ENCODE results near the gene UCHL1.

Gene UCHL1

GRCh38 chr4:41290479-41290878, 33.8 kb downstream of the UCHL1 start:
- no peak overlapping the region for H3K27ac ChIP-seq
- TF ChIP-seq CTCF (conservative IDR thresholded peaks at IDR 0.05), result no peak

- no peak for TF ChIP-seq CTCF (conservative IDR thresholded peaks at IDR 0.05)
- no peak overlapping the region for H3K27ac ChIP-seq
Measured at GRCh38 chr4:41294445-41295062, 37.8 kb downstream of the UCHL1 start.

DNA sequence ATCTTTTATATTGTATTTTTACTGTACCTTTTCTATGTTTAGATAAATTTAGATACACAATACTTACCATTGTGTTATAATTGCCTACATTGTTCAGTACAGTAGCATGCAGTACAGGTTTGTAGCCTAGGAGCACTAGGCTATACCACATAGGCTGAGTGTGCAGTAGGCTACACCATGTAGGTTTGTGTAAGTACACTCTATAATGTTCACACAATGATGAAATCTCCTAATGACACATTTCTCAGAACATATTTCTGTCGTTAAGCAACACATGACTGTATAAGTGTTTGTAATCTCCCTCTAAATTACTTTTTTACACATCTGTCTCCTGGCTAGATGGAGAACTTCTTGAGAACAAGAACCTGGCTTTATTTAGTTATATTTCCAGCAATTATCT, 40.3 kb downstream of the UCHL1 start:
- no peak overlapping the region for H3K27ac ChIP-seq
- no peak for TF ChIP-seq CTCF (conservative IDR thresholded peaks at IDR 0.05)

GRCh38 chr4:41297832-41298231, 41.1 kb downstream of the UCHL1 start:
- TF ChIP-seq CTCF (conservative IDR thresholded peaks at IDR 0.05), result no peak
- no peak overlapping the region for H3K27ac ChIP-seq

DNA sequence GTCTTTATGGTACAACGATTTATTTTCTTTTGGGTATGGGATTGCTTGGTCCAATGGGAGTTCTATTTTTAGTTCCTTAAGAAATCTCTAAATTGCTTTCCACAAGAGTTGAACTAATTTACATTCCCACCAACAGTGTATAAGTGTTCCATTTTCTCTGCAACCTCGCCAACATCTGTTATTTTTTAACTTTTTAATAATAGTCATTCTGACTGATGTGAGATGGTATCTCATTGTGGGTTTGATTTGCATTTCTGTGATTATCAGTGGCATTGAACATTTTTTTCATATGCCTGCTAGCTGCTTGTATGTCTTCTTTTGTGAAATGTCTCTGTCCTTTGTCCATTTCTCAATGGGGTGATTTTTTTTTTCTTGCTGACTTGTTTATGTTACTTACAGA, 42.8 kb downstream of the UCHL1 start:
- no peak for TF ChIP-seq CTCF (conservative IDR thresholded peaks at IDR 0.05)
- H3K27ac ChIP-seq, result no peak overlapping the region

DNA sequence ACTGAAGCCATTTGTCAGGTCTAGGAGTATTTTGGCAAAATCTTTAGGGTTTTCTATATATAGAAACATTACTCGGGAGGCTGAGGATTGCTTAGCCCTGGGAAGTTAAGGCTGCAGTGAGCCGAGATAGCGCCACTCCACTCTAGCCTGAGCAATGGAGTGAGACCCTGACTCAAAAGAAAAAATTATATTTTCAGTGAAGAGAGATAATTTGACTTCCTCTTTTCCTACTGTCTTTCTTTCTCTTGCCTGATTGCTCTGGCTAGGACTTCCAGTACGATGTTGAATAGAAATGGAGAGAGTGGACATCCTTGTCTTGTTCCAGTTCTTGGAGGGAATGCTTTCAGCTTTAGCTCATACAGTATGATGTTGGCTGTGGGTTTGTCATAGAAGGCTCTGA, 44.4 kb downstream of the UCHL1 start:
- H3K27ac ChIP-seq, result no peak overlapping the region
- no peak for TF ChIP-seq CTCF (conservative IDR thresholded peaks at IDR 0.05)

DNA sequence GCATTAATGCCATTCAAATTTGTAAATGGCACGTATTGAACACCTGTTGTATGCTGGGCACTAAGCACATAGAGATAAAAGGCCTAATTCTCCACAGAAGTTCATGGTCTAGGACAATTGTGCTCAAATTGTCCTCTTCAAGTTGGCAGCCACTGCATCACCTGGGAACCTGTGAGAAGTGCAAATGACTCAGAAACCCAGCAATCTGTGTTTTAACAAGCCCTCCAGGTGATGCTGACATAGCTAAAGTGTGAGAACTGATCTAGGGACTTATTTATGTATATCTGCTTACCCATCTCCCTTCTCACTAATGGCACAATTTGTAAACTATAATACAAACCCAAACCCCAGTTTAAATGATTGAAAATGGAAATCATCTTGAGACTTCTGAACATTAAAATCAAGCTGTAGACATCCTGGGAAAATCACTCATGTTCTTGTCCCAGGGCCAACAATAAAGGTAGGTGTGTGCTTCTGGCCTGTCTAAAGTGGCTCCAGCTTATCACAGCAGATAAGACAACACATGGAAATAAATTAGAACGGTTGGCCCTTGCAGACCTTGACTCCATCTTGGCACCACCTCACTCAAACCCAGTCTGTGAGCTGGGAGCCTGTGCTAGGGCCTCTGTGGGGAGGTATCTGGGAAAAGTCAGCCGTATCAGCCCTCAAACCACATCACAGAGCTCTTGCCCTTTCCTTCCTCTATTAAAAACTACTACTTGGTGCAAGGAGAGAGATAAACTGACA, 46.8 kb downstream of the UCHL1 start:
- TF ChIP-seq CTCF (conservative IDR thresholded peaks at IDR 0.05), result no peak
- H3K27ac ChIP-seq, result no peak overlapping the region

Measured in VCaP (cell line).